ENCODE measurements around the gene FYB2.

GRCh38 chr1:56671542-56671941 lies 147.7 kb downstream of the FYB2 start:
- TF ChIP-seq CTCF (IDR thresholded peaks at IDR 0.05; ENCODE audit: poor library complexity) = no peak
- no peak for TF ChIP-seq EZH2phosphoT487 (IDR thresholded peaks at IDR 0.05; ENCODE audit: low read depth, severe bottlenecking, unreplicated experiment)
